Skeletal muscle tissue (tissue), 4 donors: ENCODE measurements around the gene FNBP1L. TPM values are rescaled to one million over a fixed set of nuclear protein-coding genes. Genes with fewer than 3 reads are reported as not detected.

ENCODE experiments used
- H3K27ac ChIP-seq: one replicate; pipeline ENCODE4 v1.7.0; 2013; ENCODE audit warnings: mild to moderate bottlenecking, low read depth, low read length, inconsistent platforms
- H3K27me3 ChIP-seq, 3 donors: one replicate each; pipeline ENCODE4 v1.7.0; 2013; ENCODE audit warnings: low read length in 3 of 3; ENCODE audit not compliant: control insufficient read depth in 3 of 3, insufficient read depth in 3 of 3
- H3K36me3 ChIP-seq, 3 donors: one replicate each; pipeline ENCODE4 v1.7.0; 2013; ENCODE audit warnings: low read length in 3 of 3; ENCODE audit not compliant: control insufficient read depth in 3 of 3, insufficient read depth in 3 of 3
- H3K4me1 ChIP-seq, 3 donors: one replicate each; pipeline ENCODE4 v1.7.0; 2013; ENCODE audit warnings: low read length in 3 of 3, mild to moderate bottlenecking in 3 of 3; ENCODE audit not compliant: control insufficient read depth in 3 of 3, insufficient read depth in 3 of 3
- H3K4me3 ChIP-seq, 3 donors: one replicate each; pipeline ENCODE4 v1.7.0; 2013; ENCODE audit warnings: low read length in 3 of 3
- H3K9ac ChIP-seq, 3 donors: one replicate each; pipeline ENCODE4 v1.7.0; 2013; ENCODE audit warnings: low read length in 3 of 3, mild to moderate bottlenecking in 3 of 3, moderate library complexity in 2 of 3, low read depth in 1 of 3
- H3K9me3 ChIP-seq, 3 donors: one replicate each; pipeline ENCODE4 v1.7.0; 2013; ENCODE audit warnings: low read length in 3 of 3; ENCODE audit not compliant: control insufficient read depth in 3 of 3
- total RNA-seq: library from RNA; depleted of rRNA; stranded (reverse); fragments of >200 nt; gene quantifications from one replicate; pipeline ENCODE4 v1.2.3, GENCODE V29; 2014
- donor health status: Osteomylitis.

The FNBP1L gene
- total RNA-seq, 1 donor from 2014 or later = 25.1 TPM

- no peaks in the 10 kb centered on the region for H3K9me3 ChIP-seq
Observed at GRCh38 chr1:93518516-93518915, 70.6 kb downstream of the FNBP1L start.

DNA sequence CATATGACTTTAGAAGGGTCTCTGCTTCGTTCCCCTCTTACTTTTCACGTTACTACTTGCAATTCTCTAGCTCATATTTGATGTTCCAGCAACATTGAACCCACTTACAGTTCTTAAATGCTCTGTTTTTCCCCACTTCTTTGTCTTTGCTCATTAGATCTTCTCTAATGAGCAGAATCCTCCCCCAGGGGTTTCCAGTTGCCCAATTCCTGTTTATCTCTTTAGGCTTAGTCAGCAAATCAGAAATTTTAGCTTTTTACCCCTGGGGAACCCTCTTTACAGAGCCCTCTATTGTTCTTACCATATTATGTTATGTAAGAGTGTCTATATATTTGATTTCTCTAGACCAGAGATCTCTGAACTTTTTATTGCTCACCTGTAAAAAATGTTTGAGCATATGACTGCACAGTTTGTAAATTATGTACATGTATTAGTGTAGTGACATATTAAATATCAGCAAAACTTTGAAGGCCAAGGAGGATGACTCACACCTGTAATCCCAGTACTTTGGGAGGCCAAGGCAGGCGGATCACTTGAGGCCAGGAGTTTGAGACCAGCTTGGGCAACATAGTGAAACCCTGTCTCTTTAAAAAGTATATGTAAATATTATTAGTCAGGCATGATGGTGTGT, 71.4 kb downstream of the FNBP1L start:
- Histone ChIP-seq H3K4me1 (no peaks in the 10 kb centered on the region), H3K27ac (no peak overlapping the region), H3K36me3 (no peaks in the 10 kb centered on the region), H3K9ac (no peak overlapping the region), H3K27me3 (no peaks in the 10 kb centered on the region), H3K9me3 (no peaks in the 10 kb centered on the region), H3K4me3 (no peak overlapping the region)

More at GRCh38 chr1:93518516-93518915, 70.6 kb downstream of the FNBP1L start:
- H3K27ac ChIP-seq = no peak overlapping the region
- no peak overlapping the region for H3K4me3 ChIP-seq
- H3K27me3 ChIP-seq = no peaks in the 10 kb centered on the region
- no peaks in the 10 kb centered on the region for H3K36me3 ChIP-seq
- H3K9ac ChIP-seq = no peak overlapping the region
- no peaks in the 10 kb centered on the region for H3K4me1 ChIP-seq

DNA sequence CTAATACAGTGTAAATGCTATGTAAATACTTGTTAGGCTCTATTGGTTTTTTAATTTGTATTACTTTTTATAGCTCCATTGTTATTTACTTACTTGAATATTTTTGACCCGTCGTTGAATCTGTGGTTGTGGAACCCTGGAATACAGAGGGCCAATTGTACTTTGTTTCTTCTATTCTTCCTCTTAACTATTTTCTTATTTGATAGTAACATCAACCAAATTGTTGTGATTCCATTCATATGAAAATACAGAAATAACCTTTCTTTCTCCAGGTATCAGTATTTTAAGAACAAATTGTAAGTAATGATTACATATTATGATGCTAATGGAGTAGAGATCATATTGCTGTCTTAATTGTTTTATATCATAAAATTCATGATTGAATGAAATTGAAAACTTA, 73.7 kb downstream of the FNBP1L start:
- no peaks in the 10 kb centered on the region for H3K36me3 ChIP-seq
- no peaks in the 10 kb centered on the region for H3K27me3 ChIP-seq
- H3K27ac ChIP-seq = no peak overlapping the region
- no peak overlapping the region for H3K4me3 ChIP-seq
- no peaks in the 10 kb centered on the region for H3K4me1 ChIP-seq
- no peaks in the 10 kb centered on the region for H3K9me3 ChIP-seq
- H3K9ac ChIP-seq = no peak overlapping the region

GRCh38 chr1:93522721-93523120, 74.8 kb downstream of the FNBP1L start:
- Histone ChIP-seq H3K9ac (no peak overlapping the region), H3K36me3 (no peaks in the 10 kb centered on the region), H3K27me3 (no peaks in the 10 kb centered on the region), H3K4me1 (no peaks in the 10 kb centered on the region), H3K4me3 (no peak overlapping the region), H3K9me3 (no peaks in the 10 kb centered on the region), H3K27ac (no peak overlapping the region)

DNA sequence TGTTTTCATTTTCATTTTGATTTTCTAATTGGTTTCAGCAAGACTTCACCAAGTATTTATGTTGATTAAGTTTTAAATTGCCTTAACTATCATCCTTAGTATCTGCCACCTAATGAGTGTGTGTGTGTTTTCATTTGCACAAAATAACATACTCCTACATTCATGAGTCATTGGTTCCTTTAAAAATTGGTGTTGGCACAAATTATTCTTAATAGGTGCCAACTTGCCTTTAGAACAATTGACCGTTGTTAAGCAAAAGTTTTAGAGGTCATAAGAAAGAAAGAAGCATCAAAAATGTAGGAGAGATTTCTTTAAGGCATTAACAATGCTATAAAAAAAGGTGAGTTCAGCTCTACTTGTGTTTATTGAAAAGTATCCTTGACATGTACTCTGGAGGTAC, 77.5 kb downstream of the FNBP1L start:
- no peaks in the 10 kb centered on the region for H3K9me3 ChIP-seq
- H3K27ac ChIP-seq = no peak overlapping the region
- H3K27me3 ChIP-seq = no peaks in the 10 kb centered on the region
- H3K4me1 ChIP-seq = no peaks in the 10 kb centered on the region
- no peaks in the 10 kb centered on the region for H3K36me3 ChIP-seq
- H3K9ac ChIP-seq = no peak overlapping the region
- H3K4me3 ChIP-seq = no peak overlapping the region

- Histone ChIP-seq H3K9ac (no peak overlapping the region), H3K27ac (no peak overlapping the region), H3K4me1 (no peaks in the 10 kb centered on the region), H3K9me3 (no peaks in the 10 kb centered on the region), H3K27me3 (no peaks in the 10 kb centered on the region), H3K4me3 (no peak overlapping the region), H3K36me3 (peaks cover 0 to under 1% (median 0%) of the 10 kb centered on the region in 3 donors)
Observed at GRCh38 chr1:93526431-93526830, 78.5 kb downstream of the FNBP1L start.

- Histone ChIP-seq H3K27me3 (no peaks in the 10 kb centered on the region), H3K9ac (no peak overlapping the region), H3K4me3 (no peak overlapping the region), H3K36me3 (peaks cover 0 to 4% (median 0%) of the 10 kb centered on the region in 3 donors), H3K4me1 (no peaks in the 10 kb centered on the region), H3K9me3 (no peaks in the 10 kb centered on the region), H3K27ac (no peak overlapping the region)
Observed at GRCh38 chr1:93528412-93528811, 80.5 kb downstream of the FNBP1L start.

GRCh38 chr1:93531193-93531592, 83.3 kb downstream of the FNBP1L start:
- H3K36me3 ChIP-seq = peaks cover 0 to 4% (median 0%) of the 10 kb centered on the region in 3 donors
- H3K9ac ChIP-seq = no peak overlapping the region
- H3K4me1 ChIP-seq = no peaks in the 10 kb centered on the region
- H3K9me3 ChIP-seq = no peaks in the 10 kb centered on the region
- no peak overlapping the region for H3K27ac ChIP-seq
- H3K4me3 ChIP-seq = no peak overlapping the region
- H3K27me3 ChIP-seq = no peaks in the 10 kb centered on the region

- Histone ChIP-seq H3K9me3 (no peaks in the 10 kb centered on the region), H3K36me3 (peaks cover 0 to 4% (median 0%) of the 10 kb centered on the region in 3 donors), H3K4me3 (no peak overlapping the region), H3K4me1 (no peaks in the 10 kb centered on the region), H3K9ac (no peak overlapping the region), H3K27ac (no peak overlapping the region), H3K27me3 (no peaks in the 10 kb centered on the region)
Observed at GRCh38 chr1:93532780-93533378, 85.0 kb downstream of the FNBP1L start.

DNA sequence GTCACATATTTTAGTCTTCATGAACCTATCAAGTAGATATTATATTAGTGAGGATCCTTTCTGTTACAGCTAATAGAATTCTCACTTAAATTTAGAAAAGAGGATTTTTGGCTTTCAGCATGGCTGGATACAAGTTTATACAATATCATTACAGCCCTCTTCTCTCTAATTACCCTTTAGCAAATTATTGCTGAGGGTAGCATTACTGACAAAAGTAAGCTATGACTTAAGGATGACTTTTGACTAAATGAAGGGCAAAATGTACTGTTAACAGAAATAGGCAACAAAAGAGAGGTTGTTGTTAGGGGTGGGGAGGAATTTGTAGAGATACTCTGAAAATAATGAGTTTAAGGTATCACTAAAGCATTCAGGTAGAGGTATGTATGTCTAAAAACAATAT, 85.8 kb downstream of the FNBP1L start:
- Histone ChIP-seq H3K27me3 (no peaks in the 10 kb centered on the region), H3K4me3 (no peak overlapping the region), H3K36me3 (peaks cover 0 to 4% (median 0%) of the 10 kb centered on the region in 3 donors)

More for the DNA sequence above, 85.8 kb downstream of the FNBP1L start:
- Histone ChIP-seq H3K4me1 (no peaks in the 10 kb centered on the region), H3K9me3 (no peaks in the 10 kb centered on the region), H3K9ac (no peak overlapping the region), H3K27ac (no peak overlapping the region)
